ENCODE measurements around the gene NRG3. TPM values are rescaled to one million over a fixed set of nuclear protein-coding genes. Genes with fewer than 3 reads are reported as not detected.

NRG3 gene
- total and polyA plus RNA-seq, 2 donors (not counting 1 experiment from before 2014, with no cell fraction given): 0.06 TPM; not detected in 1

DNA sequence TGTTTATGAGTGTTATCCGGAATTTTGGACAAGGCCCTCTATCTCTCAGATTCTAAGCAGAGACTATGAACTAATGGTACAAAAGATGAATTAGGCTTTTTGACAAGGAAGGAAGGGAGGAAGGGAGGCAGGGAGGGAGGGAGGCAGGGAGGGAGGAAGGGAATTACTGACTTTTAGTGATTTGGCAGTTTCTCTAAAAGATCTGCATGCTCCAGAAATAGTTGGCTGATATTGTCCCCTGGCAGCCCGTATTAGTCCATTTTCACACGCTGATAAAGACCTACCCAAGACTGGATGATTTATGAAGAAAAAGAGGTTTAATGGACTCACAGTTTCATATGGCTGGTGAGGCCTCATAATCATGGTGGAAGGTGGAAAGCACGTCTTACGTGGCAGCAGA, 1093.5 kb downstream of the NRG3 start:
- no peak overlapping the region for H3K9ac ChIP-seq (ENCODE audit: low read length)
- Mint-ChIP-seq H3K27ac (no peak overlapping the region), H3K27me3 (no peaks in the 10 kb centered on the region), H3K4me3 (no peak overlapping the region), H3K4me1 (no peaks in the 10 kb centered on the region), H3K9me3 (ENCODE audit: insufficient read depth) (no peaks in the 10 kb centered on the region)
- CTCF ChIA-PET: no interaction called here
- no CpG with 5 or more reads among the region's 5 CpGs for WGBS (ENCODE audit: insufficient coverage)
- no peak overlapping the region for H3K4me2 ChIP-seq (replicated peaks; ENCODE audit: low read depth, low read length, poor library complexity, severe bottlenecking)
- H3K27ac ChIP-seq (ENCODE audit: low read length in 2 of 2): no peak overlapping the region
- no peaks in the 10 kb centered on the region for H3K36me3 ChIP-seq (replicated peaks in 1 of 2; ENCODE audit: control extremely low read depth in 1 of 2, control insufficient read depth in 1 of 2, extremely low read depth in 1 of 2, insufficient read depth in 2 of 2, low read length in 1 of 2)
- intact Hi-C loops (cut with micrococcal nuclease): no loop called here
- no peak for DNase-seq
- ATAC-seq (ENCODE audit: low read depth): no peak
- H4K20me1 ChIP-seq (ENCODE audit: control insufficient read depth, insufficient read depth, low read length, poor library complexity, severe bottlenecking): no peaks in the 10 kb centered on the region
- no peaks in the 10 kb centered on the region for H3K79me2 ChIP-seq (ENCODE audit: control insufficient read depth, insufficient read depth, low read length)
- no peak overlapping the region for H3K4me3 ChIP-seq (ENCODE audit: control extremely low read depth in 1 of 5, extremely low read depth in 1 of 5, insufficient read depth in 1 of 5, low read depth in 2 of 5, low read length in 4 of 5)
- H2AFZ ChIP-seq (ENCODE audit: insufficient read depth, low read depth, low read length, poor library complexity, severe bottlenecking): no peak overlapping the region
- H3K9me3 ChIP-seq (ENCODE audit: control extremely low read depth in 1 of 3, control insufficient read depth in 2 of 3, insufficient read depth in 1 of 3, low read length in 2 of 3): no peaks in the 10 kb centered on the region
- POLR2A ChIA-PET: no interaction called here
- H3K4me1 ChIP-seq (ENCODE audit: control insufficient read depth in 2 of 2, insufficient read depth in 2 of 2, low read length in 2 of 2): no peaks in the 10 kb centered on the region
- no peaks in the 10 kb centered on the region for H3K27me3 ChIP-seq (replicated peaks in 1 of 4; ENCODE audit: control extremely low read depth in 1 of 4, control insufficient read depth in 3 of 4, insufficient read depth in 4 of 4, low read length in 3 of 4)
- no peak for TF ChIP-seq EZH2 (IDR thresholded peaks at IDR 0.05; ENCODE audit: borderline replicate concordance, insufficient read depth, low read depth, low read length, poor library complexity, severe bottlenecking)
- TF ChIP-seq, protein P1, sequence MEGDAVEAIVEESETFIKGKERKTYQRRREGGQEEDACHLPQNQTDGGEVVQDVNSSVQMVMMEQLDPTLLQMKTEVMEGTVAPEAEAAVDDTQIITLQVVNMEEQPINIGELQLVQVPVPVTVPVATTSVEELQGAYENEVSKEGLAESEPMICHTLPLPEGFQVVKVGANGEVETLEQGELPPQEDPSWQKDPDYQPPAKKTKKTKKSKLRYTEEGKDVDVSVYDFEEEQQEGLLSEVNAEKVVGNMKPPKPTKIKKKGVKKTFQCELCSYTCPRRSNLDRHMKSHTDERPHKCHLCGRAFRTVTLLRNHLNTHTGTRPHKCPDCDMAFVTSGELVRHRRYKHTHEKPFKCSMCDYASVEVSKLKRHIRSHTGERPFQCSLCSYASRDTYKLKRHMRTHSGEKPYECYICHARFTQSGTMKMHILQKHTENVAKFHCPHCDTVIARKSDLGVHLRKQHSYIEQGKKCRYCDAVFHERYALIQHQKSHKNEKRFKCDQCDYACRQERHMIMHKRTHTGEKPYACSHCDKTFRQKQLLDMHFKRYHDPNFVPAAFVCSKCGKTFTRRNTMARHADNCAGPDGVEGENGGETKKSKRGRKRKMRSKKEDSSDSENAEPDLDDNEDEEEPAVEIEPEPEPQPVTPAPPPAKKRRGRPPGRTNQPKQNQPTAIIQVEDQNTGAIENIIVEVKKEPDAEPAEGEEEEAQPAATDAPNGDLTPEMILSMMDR (IDR thresholded peaks at IDR 0.05): no peak

DNA sequence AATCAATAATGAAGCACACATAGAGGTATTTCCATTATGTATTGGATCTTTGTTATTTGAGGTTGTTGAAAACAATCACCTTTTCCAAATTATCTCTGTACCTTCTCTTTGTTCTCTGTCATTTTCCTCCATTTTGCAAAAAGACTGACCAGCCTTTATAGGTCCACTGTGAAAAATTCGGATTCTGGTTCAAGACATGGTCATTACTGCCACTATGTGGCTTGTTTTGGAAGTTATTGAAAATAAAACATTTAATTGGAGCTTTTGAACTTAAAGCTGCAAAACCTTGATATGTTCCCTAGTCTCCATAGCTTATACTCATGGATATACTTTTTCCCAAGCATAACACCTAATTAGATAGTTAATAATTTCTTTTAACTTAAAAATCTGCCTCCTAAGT, 1094.4 kb downstream of the NRG3 start:
- ATAC-seq (ENCODE audit: low read depth): no peak

More for the DNA sequence above, 1094.4 kb downstream of the NRG3 start:
- no peaks in the 10 kb centered on the region for H3K27me3 ChIP-seq (replicated peaks in 1 of 4; ENCODE audit: control extremely low read depth in 1 of 4, control insufficient read depth in 3 of 4, insufficient read depth in 4 of 4, low read length in 3 of 4)
- no peak for DNase-seq
- Mint-ChIP-seq H3K27me3 (no peaks in the 10 kb centered on the region), H3K4me1 (no peaks in the 10 kb centered on the region), H3K27ac (no peak overlapping the region), H3K4me3 (no peak overlapping the region), H3K9me3 (ENCODE audit: insufficient read depth) (no peaks in the 10 kb centered on the region)
- intact Hi-C loops (cut with micrococcal nuclease): no loop called here
- H4K20me1 ChIP-seq (ENCODE audit: control insufficient read depth, insufficient read depth, low read length, poor library complexity, severe bottlenecking): no peaks in the 10 kb centered on the region
- H3K4me1 ChIP-seq (ENCODE audit: control insufficient read depth in 2 of 2, insufficient read depth in 2 of 2, low read length in 2 of 2): no peaks in the 10 kb centered on the region
- H3K9ac ChIP-seq (ENCODE audit: low read length): no peak overlapping the region
- H2AFZ ChIP-seq (ENCODE audit: insufficient read depth, low read depth, low read length, poor library complexity, severe bottlenecking): no peak overlapping the region
- no peak overlapping the region for H3K4me2 ChIP-seq (replicated peaks; ENCODE audit: low read depth, low read length, poor library complexity, severe bottlenecking)
- H3K36me3 ChIP-seq (replicated peaks in 1 of 2; ENCODE audit: control extremely low read depth in 1 of 2, control insufficient read depth in 1 of 2, extremely low read depth in 1 of 2, insufficient read depth in 2 of 2, low read length in 1 of 2): no peaks in the 10 kb centered on the region
- CTCF ChIA-PET: no interaction called here
- H3K4me3 ChIP-seq (ENCODE audit: control extremely low read depth in 1 of 5, extremely low read depth in 1 of 5, insufficient read depth in 1 of 5, low read depth in 2 of 5, low read length in 4 of 5): no peak overlapping the region
- no peaks in the 10 kb centered on the region for H3K9me3 ChIP-seq (ENCODE audit: control extremely low read depth in 1 of 3, control insufficient read depth in 2 of 3, insufficient read depth in 1 of 3, low read length in 2 of 3)
- POLR2A ChIA-PET: no interaction called here
- no peaks in the 10 kb centered on the region for H3K79me2 ChIP-seq (ENCODE audit: control insufficient read depth, insufficient read depth, low read length)
- TF ChIP-seq, protein P1 (IDR thresholded peaks at IDR 0.05): no peak
- TF ChIP-seq EZH2 (IDR thresholded peaks at IDR 0.05; ENCODE audit: borderline replicate concordance, insufficient read depth, low read depth, low read length, poor library complexity, severe bottlenecking): no peak
- H3K27ac ChIP-seq (ENCODE audit: low read length in 2 of 2): no peak overlapping the region
- WGBS (ENCODE audit: insufficient coverage): no CpG with 5 or more reads among the region's 1 CpG
